Stimulated activated CD4-positive, alpha-beta T cell treated with anti-CD3 and anti-CD28 coated beads, TNF-alpha, amount 100 ng/mL, for 1 hour (primary cell): ENCODE measurements around the gene CKMT2.

Experiments used
- DNase-seq, 3 donors: peaks; one replicate each; pipeline ENCODE4 v3.0.0-alpha.2; 2020; ENCODE audit warnings: low read depth in 3 of 3, low spot score in 1 of 3

The CKMT2 gene

DNA sequence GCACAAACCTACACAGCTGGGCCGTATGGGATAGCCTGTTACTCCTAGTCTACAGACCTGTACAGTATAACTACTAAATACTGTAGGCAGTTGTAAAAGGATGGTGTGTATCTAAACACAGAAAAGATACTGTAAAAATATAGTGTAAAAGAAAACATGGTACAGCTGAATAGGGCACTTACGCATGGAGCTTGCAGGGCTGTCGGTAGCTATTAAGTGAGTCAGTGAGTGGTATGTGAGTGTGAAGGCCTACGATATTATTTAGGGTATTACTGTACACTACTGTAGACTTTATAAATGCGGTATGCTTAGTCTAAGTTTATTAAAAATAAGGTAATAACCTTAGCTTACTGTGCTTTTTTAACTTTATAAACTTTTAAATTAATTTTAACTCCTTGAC is 69.5 kb downstream of the CKMT2 start:
- DNase-seq = no peak

DNA sequence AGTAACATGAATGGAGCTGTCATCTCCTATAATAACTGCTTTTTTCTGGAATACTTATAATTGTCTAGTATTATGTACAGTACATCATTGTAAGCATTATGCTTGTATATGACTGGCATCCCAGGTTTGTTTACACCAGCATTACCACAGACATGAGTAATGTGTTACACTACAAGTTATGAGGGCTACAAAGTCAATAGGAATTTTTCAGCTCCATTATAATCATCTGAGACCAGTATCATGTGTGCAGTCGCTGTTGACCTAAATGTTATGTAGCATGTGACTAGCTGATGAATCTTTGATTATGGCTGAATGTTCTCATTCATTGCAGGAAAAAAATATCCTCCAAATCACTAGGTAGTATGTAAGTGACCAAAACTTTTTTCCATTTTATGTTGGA is 70.4 kb downstream of the CKMT2 start:
- DNase-seq = no peak

DNA sequence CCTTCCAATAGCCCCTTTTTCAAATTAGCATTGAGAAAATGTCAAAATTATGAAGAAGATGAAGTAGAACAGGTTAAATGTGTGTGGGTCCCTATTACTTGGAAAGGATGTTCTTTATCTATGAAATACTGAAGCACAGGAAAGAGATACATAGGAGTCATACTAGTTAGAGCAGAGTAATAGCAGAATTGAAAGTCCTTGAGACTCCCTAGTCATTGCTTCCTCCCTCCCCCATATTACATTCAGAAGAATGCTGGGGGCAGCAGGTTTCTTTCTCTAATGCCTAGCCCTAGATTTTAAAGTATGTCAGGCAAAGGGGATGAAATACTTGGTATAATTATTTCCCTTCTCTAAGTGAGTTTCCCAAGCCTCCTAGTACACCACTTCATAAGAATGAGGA is 72.7 kb downstream of the CKMT2 start:
- DNase-seq = no peak

DNA sequence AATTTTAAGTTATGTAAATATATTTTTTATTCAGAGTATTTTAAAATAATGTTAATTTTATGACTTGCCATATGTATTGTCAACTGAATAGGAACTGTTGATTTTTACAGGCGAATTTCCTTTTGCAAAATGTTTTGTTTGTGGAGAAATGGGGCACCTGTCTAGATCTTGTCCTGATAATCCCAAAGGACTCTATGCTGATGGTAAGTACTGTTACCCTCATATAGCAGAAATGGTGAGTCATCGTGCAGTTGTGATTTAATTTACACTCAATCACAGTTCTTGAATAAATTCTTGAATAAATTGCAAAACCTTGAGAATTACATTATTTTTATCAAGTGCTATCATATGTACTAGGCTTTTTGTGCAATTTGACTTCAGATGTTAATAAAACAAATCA is 75.7 kb downstream of the CKMT2 start:
- no peak for DNase-seq

DNA sequence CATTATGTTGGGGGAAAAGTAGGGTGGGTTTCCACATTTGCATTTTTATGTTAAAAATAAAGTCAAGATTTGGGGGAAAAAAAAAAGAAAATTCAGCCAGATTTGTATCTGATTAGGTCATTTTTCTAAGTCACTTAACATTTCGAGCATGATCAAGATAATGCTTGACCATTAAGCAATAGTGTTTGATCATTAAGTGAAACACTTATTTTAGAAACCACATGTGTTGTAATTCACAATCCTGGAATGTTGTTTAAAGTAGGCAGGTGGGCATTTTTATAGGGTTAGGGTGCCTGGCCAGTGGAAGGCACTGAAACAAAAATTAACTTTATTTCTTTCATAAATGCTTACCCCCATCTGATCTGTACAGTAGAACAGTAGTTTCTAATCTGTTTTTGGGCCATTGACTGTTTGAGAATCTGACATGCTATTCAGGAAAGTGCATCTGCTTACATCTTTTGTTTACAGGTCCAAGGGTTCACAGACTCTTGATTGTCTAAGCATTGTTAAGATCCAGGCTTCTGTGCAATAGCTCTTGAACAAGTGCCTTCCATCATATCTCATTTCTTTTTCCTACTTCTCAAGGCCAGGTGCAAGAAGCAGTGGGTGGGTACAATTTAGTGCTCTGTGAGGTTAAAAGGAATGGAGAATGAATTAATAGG is 77.4 kb downstream of the CKMT2 start:
- no peak for DNase-seq

DNA sequence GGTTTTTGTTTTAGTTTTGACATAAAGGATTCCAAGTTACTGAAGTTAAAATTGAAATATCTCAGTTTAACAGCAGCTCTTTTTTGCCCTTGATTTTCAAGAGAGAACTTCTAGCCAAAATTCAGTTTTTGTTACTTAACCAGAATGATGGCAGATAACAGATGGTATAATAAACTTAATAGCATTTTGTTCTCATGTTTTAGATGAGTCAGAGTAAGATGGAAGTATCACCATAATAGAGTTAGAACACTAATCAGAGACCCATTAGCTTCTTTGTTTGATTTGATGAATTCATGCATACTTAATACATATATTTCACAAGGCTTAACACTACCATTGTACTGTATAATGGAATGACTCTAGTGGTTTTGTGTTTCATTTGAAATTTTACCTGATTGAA is 80.2 kb downstream of the CKMT2 start:
- no peak for DNase-seq

DNA sequence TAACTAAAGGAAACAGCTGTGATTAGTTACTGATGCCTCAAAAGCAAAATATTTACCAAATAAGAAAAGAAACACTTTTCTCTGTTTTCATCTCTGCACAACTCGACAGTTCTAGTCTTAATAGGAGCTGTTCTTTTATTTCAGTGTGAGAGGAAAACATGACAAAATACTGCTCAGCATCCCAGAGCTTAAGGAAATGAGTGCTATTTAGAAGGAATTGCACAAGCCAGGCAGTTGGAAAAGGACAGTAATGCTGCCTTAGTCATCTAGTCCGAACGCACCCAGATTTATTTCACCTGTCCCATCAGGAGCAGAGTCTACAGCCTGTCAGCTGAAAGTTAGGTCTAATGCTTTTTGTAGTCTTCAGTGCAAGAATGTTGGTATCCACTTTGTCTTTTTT is 80.6 kb downstream of the CKMT2 start:
- no peak for DNase-seq

DNA sequence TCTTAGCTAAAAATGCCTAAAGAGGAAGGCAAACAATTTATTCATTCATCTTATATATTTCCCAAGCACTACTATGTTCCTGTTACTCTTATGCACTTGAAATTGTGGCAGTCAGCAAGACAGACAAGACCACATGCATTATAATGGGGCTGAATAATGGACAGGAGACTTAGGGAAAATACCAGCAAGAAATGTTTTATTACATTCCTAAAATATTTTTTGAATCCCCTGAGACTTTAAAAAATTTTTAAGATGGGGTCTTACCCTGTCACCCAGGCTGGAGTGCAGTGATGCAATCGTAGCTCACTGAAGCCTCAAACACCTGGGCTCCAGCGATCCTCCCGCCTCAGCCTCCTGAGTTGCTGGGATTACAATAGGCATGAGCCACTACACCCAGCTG is 81.5 kb downstream of the CKMT2 start:
- DNase-seq = no peak

DNA sequence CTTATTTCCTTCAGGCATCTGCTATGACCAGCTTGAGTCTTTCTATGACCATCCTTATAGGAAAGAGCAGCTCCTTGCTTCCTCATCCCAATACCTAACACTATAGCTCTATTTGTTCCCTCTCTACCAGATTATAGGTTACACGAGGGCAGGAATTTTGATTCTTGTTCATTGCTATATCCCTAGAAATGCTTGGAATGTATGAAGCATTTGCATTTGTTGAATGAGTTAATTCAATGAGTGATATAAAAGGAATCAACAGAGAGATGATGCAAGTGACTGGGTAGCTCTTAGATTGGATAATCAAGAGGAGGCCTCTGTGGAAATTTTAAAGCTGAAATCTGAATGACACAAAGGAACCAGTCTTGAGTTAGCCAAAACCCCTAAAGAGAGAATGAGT is 82.2 kb downstream of the CKMT2 start:
- DNase-seq = no peak

DNA sequence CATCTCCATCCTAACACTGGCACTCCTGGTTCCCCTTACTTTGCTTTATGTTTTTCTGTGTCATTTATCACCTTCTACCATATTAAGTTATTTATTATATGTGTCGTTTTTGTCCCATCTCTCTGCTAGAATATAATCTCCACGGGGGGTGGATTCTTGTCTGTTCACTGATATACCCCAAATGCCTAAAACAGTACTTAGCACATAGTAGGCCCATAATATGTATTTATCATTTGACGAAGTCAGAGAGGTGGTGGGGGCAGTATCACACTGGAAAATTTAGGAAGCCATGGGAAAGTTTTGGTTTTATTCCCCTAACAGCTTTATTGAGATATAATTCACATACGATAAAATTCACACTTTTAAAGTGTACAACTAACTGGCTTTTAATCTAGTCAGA is 82.7 kb downstream of the CKMT2 start:
- DNase-seq = no peak
